Measurements from ENCODE around the gene ULK4. TPM values are rescaled to one million over a fixed set of nuclear protein-coding genes. Genes with fewer than 3 reads are reported as not detected.
A peak's percentile ranks its signal among the peaks of the same experiment; 100 is the strongest.
"Not testable (repeated sequence)": the region's sequence is repeated elsewhere in the genome, so short reads cannot be mapped to it uniquely, and the experiment has no call there.

Gene ULK4
- total RNA-seq, 1 donor, result 22.0 TPM

GRCh38 chr3:41448396-41448795 lies 513.5 kb downstream of the ULK4 start:
- TF ChIP-seq CTCF (IDR thresholded peaks at IDR 0.05; ENCODE audit: insufficient read depth, low read depth, low read length), result peak; percentile 6
- no peak overlapping the region for H3K4me3 ChIP-seq (ENCODE audit: low read depth, low read length)
- no peak for DNase-seq (ENCODE audit: low read depth)

GRCh38 chr3:41447701-41448100 lies 514.2 kb downstream of the ULK4 start:
- no peak for DNase-seq (ENCODE audit: low read depth)
- TF ChIP-seq CTCF (IDR thresholded peaks at IDR 0.05; ENCODE audit: insufficient read depth, low read depth, low read length), result no peak
- no peak overlapping the region for H3K4me3 ChIP-seq (ENCODE audit: low read depth, low read length)

GRCh38 chr3:41446316-41446715 lies 515.6 kb downstream of the ULK4 start:
- not testable (repeated sequence) for H3K4me3 ChIP-seq (ENCODE audit: low read depth, low read length); DNase-seq (ENCODE audit: low read depth)

GRCh38 chr3:41441568-41441967 lies 520.3 kb downstream of the ULK4 start:
- no peak for TF ChIP-seq CTCF (IDR thresholded peaks at IDR 0.05; ENCODE audit: insufficient read depth, low read depth, low read length)
- H3K4me3 ChIP-seq (ENCODE audit: low read depth, low read length), result no peak overlapping the region
- no peak for DNase-seq (ENCODE audit: low read depth)

- H3K4me3 ChIP-seq (ENCODE audit: low read depth, low read length), result no peak overlapping the region
- no peak for DNase-seq (ENCODE audit: low read depth)
Observed at GRCh38 chr3:41441139-41441538, 520.8 kb downstream of the ULK4 start.

GRCh38 chr3:41436983-41437382 lies 524.9 kb downstream of the ULK4 start:
- no peak overlapping the region for H3K4me3 ChIP-seq (ENCODE audit: low read depth, low read length)

More at GRCh38 chr3:41441139-41441538, 520.8 kb downstream of the ULK4 start:
- TF ChIP-seq CTCF (IDR thresholded peaks at IDR 0.05; ENCODE audit: insufficient read depth, low read depth, low read length), result no peak

GRCh38 chr3:41434781-41435180 lies 527.1 kb downstream of the ULK4 start:
- peak; percentile 2 for DNase-seq (ENCODE audit: low read depth)
- TF ChIP-seq CTCF (IDR thresholded peaks at IDR 0.05; ENCODE audit: insufficient read depth, low read depth, low read length), result no peak

More at GRCh38 chr3:41436983-41437382, 524.9 kb downstream of the ULK4 start:
- DNase-seq (ENCODE audit: low read depth), result no peak
- no peak for TF ChIP-seq CTCF (IDR thresholded peaks at IDR 0.05; ENCODE audit: insufficient read depth, low read depth, low read length)

More at GRCh38 chr3:41434781-41435180, 527.1 kb downstream of the ULK4 start:
- H3K4me3 ChIP-seq (ENCODE audit: low read depth, low read length), result no peak overlapping the region

Data from fibroblast of villous mesenchyme (primary cell).